Heart left ventricle (tissue), 13 donors: ENCODE measurements around the gene CAV1.

ENCODE experiments used
- CTCF ChIP-seq, 12 donors: fragments of 200-600 bp; sonication (generic) in 4 of 12; IDR thresholded peaks; one replicate each; pipeline versions ENCODE4 v1.5.0 to v1.8.0; 2018 to 2022; ENCODE audit warnings: antibody characterized with exemption in 12 of 12, mild to moderate bottlenecking in 5 of 12
- POLR2A ChIP-seq, 2 donors: fragments of 450-650 bp; IDR thresholded peaks; one replicate each; pipeline ENCODE4 v1.6.1; 2017; ENCODE audit warnings: antibody characterized with exemption in 2 of 2, mild to moderate bottlenecking in 2 of 2, moderate library complexity in 2 of 2
- donor health status: ischemic (EF 13 %, LVEDD 7.1; RV severe dilation, severe dysfunction).
- donor health status: DM: no; HTN: yes; CAD: no.
- donor health status: DM: no; HTN: no; CAD: no.
- donor health status: ischemic (EF 25% LVEDD 6.9; RV normal size, moderate dysfunction).
- donor health status: ischemic (EF 25% LVEDD 5.7; RV mildly dilated, moderate dysfunction).
- donor health status: ischemic (EF 35%, LVEDD 5.7; RV mildly dilated, moderate dysfunction).
- donor health status: nonischemic (EF 11% LVEDD 7.7; RV severe dilation, severe dysfunction).
- donor health status: DM: yes; HTN: yes; CAD: no.
- donor health status: PGD.
- donor health status: ischemic (EF 29% LVEDD 5.4; RV normal size, mild dysfunction).
- donor health status: nonischemic (EF 23%, LVEDD 6.1; RV moderate dilation, normal function).

- TF ChIP-seq CTCF (IDR thresholded peaks at IDR 0.05) (no peak), POLR2A (IDR thresholded peaks at IDR 0.05) (no peak)
These were observed 67.6 kb downstream of the CAV1 start for GRCh38 chr7:116592445-116592844.
